RWPE2 (cell line): ENCODE measurements around the gene CASK.

Experiments used
- ATAC-seq: fragments of 200-7000 bp; cut with Tn5 transposase; 3 replicates; pipeline ENCODE4 v1.9.1; 2021; ENCODE audit warnings: low read depth
- DNase-seq: peaks from one replicate; pipeline ENCODE4 v3.0.0-alpha.2; 2020; ENCODE audit warnings: low spot score
- H3K27ac ChIP-seq: fragments of 450-650 bp; 2 replicates; pipeline ENCODE4 v1.5.1; 2017; ENCODE audit warnings: mild to moderate bottlenecking; ENCODE audit not compliant: poor library complexity, severe bottlenecking
- H3K27me3 ChIP-seq: fragments of 250-450 bp; sonication (Bioruptor Pico); 2 replicates; pipeline ENCODE4 v1.5.1; 2021; ENCODE audit warnings: mild to moderate bottlenecking, moderate library complexity; ENCODE audit not compliant: insufficient read depth, poor library complexity, severe bottlenecking
- H3K36me3 ChIP-seq: fragments of 250-450 bp; sonication (Bioruptor Pico); 2 replicates; pipeline ENCODE4 v1.5.1; 2020; ENCODE audit warnings: low read depth, mild to moderate bottlenecking, moderate library complexity
- H3K4me1 ChIP-seq: fragments of 250-450 bp; sonication (Bioruptor Pico); 2 replicates; pipeline ENCODE4 v1.5.1; 2021; ENCODE audit warnings: mild to moderate bottlenecking, moderate library complexity; ENCODE audit not compliant: insufficient read depth, poor library complexity, severe bottlenecking
- H3K4me3 ChIP-seq: fragments of 250-450 bp; sonication (Bioruptor Pico); 2 replicates; pipeline ENCODE4 v1.5.1; 2021; ENCODE audit warnings: mild to moderate bottlenecking, moderate library complexity; ENCODE audit not compliant: severe bottlenecking
- H3K9me3 ChIP-seq: fragments of 250-450 bp; sonication (Bioruptor Pico); 2 replicates; pipeline ENCODE4 v1.5.1; 2021; ENCODE audit warnings: mild to moderate bottlenecking, moderate library complexity; ENCODE audit not compliant: severe bottlenecking
- TF ChIP-seq, protein P1 (sequence below): fragments of 450-650 bp; IDR thresholded peaks from one replicate; pipeline ENCODE4 v1.5.1; 2017; ENCODE audit warnings: mild to moderate bottlenecking, moderate library complexity; ENCODE audit not compliant: poor library complexity, severe bottlenecking

CASK gene

DNA sequence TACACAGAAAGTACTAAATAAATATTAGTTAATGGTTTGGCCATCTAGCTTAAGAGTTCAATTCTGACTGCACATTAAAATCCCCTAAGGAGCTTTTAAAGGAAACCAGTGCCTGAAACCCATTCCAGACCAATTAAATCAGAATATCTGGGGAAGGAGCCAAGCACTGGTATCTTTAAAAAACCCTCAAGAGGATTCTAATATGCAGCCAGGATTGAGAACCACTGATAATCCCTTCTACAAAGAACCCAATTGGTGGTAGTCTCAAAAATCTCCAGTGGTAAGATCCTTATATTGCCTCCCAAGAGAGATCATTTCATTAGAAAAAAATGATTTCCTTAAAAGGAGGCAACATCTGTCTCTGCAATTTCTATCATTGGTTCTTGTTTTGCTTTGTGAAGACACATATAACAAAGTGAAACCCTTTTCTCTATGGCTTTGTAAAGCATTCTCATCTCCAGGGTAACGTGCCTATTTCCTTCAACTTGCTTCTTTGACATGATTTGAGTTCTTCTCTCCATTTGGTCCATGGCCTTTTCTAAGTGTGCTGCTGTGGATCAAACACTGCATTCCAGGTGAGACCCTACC lies 231.1 kb downstream of the CASK start:
- TF ChIP-seq, protein P1, sequence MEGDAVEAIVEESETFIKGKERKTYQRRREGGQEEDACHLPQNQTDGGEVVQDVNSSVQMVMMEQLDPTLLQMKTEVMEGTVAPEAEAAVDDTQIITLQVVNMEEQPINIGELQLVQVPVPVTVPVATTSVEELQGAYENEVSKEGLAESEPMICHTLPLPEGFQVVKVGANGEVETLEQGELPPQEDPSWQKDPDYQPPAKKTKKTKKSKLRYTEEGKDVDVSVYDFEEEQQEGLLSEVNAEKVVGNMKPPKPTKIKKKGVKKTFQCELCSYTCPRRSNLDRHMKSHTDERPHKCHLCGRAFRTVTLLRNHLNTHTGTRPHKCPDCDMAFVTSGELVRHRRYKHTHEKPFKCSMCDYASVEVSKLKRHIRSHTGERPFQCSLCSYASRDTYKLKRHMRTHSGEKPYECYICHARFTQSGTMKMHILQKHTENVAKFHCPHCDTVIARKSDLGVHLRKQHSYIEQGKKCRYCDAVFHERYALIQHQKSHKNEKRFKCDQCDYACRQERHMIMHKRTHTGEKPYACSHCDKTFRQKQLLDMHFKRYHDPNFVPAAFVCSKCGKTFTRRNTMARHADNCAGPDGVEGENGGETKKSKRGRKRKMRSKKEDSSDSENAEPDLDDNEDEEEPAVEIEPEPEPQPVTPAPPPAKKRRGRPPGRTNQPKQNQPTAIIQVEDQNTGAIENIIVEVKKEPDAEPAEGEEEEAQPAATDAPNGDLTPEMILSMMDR: no peak
- Histone ChIP-seq H3K4me3 (no peak overlapping the region), H3K9me3 (no peaks in the 10 kb centered on the region), H3K36me3 (no peaks in the 10 kb centered on the region), H3K4me1 (no peaks in the 10 kb centered on the region), H3K27ac (no peak overlapping the region), H3K27me3 (no peaks in the 10 kb centered on the region)
- ATAC-seq: no peak
- DNase-seq: no peak

DNA sequence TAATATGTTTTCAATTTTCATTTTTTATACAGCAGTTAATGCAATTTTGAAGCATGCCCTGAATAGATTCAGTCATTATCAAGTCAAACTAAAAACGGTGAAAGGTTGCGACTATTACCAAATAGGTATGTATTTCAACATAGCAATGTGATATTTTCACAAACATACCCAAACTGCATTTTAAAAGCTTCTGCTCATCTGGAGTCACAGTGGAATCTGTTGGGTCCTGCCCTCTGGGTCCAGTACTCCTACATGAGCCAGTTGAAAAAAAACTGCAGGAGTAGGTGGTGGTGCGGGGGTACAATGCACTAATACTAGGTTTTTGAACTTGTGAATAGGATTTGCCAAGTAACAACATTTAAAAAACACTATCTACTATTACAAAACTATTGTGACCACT lies 233.6 kb downstream of the CASK start:
- DNase-seq (no peak), ATAC-seq (no peak)
- no peaks in the 10 kb centered on the region for H3K4me1 ChIP-seq

DNA sequence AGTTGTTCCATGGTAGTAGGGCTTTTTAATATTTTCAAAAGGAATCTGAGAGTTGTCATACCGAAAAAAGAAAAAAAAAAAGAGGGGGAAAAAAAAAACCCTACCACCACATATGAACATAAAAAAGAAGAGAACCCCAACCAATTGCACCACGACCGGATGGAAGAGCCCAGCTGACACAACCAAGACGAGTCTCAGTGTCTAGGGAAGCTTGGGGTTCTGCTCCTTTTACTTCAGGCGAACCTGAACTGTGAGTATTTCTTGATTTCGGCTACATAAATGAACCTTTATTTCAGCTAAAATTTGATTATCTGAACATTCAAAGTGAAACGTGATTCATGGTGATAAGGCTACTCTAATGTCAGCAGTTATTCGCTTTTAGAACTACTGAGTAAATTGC lies 234.5 kb downstream of the CASK start, which contains the start of gene GPR34:
Gene GPR34 (plus strand): TSS at position 139 of the 400 bp plus-strand sequence. CDS start 6,661 bp downstream, outside the sequence.
- no peak within 1 kb of the TSS for H3K27ac ChIP-seq
- H3K9me3 ChIP-seq: no peaks in the 10 kb centered on the region
- TF ChIP-seq, protein P1: no peak
- no peaks in the 10 kb centered on the region for H3K36me3 ChIP-seq
- H3K4me1 ChIP-seq: no peaks in the 10 kb centered on the region
- no peak for ATAC-seq
- no peak within 1 kb of the TSS for H3K4me3 ChIP-seq
- no peaks in the 10 kb centered on the region for H3K27me3 ChIP-seq
- DNase-seq: no peak

More for the DNA sequence above, 233.6 kb downstream of the CASK start:
- Histone ChIP-seq H3K36me3 (no peaks in the 10 kb centered on the region), H3K9me3 (no peaks in the 10 kb centered on the region), H3K4me3 (no peak overlapping the region), H3K27me3 (no peaks in the 10 kb centered on the region), H3K27ac (no peak overlapping the region)
- TF ChIP-seq, protein P1: no peak

DNA sequence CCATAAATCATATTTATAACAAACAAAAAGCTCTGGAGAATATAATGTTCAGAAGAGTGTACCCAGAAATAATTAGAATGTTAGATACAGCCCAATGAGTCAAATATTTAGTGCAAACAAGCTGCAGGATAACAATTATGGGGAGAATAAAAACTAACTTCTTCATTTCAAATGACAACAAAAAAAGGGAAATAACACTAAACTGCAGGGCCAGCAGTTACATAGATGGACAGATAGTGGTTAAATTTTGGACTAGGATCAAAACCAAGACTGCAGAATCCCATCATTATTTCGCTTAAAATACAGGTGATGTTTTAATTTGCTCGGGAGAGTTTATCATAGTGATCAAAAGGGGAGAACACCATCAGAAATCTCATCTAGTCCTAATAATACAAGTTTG lies 235.2 kb downstream of the CASK start:
- H3K27me3 ChIP-seq: no peaks in the 10 kb centered on the region
- H3K9me3 ChIP-seq: no peaks in the 10 kb centered on the region
- TF ChIP-seq, protein P1: no peak
- no peaks in the 10 kb centered on the region for H3K4me1 ChIP-seq
- DNase-seq (no peak), ATAC-seq (no peak)
- no peaks in the 10 kb centered on the region for H3K36me3 ChIP-seq
- no peak overlapping the region for H3K27ac ChIP-seq
- no peak overlapping the region for H3K4me3 ChIP-seq

DNA sequence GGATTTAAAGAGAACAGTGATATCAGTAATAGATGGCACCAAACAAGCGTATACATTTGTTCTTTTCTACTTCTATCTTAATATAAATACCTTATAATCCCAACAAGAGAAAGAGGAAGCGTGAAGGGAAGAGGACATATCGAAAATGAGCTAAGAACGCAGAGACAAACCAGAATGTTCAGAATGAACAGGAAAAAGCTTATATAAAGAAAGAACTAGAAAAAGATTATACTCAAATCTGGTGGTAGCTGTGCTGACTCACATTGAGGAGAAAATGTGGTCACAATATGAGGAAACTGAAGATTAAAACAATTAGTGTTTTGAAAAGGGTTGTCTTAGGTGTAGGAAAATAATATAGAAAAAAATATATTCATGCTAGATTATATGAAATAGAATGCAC lies 236.6 kb downstream of the CASK start:
- Histone ChIP-seq H3K4me1 (no peaks in the 10 kb centered on the region), H3K27me3 (no peaks in the 10 kb centered on the region), H3K27ac (no peak overlapping the region), H3K9me3 (no peaks in the 10 kb centered on the region), H3K36me3 (no peaks in the 10 kb centered on the region), H3K4me3 (no peak overlapping the region)
- no peak for DNase-seq
- no peak for ATAC-seq
- TF ChIP-seq, protein P1: no peak
